Measurements from ENCODE around the gene RAB27B. TPM values are rescaled to one million over a fixed set of nuclear protein-coding genes. Genes with fewer than 3 reads are reported as not detected.

Gene RAB27B
- total and polyA plus RNA-seq, 5 experiments from 2014 or later: 0.05 to 1.8 (median 0.57) TPM; not detected in 2

GRCh38 chr18:54824761-54825160 lies 3.5 kb upstream of the RAB27B start:
- POLR2A ChIA-PET: no interaction called here

DNA sequence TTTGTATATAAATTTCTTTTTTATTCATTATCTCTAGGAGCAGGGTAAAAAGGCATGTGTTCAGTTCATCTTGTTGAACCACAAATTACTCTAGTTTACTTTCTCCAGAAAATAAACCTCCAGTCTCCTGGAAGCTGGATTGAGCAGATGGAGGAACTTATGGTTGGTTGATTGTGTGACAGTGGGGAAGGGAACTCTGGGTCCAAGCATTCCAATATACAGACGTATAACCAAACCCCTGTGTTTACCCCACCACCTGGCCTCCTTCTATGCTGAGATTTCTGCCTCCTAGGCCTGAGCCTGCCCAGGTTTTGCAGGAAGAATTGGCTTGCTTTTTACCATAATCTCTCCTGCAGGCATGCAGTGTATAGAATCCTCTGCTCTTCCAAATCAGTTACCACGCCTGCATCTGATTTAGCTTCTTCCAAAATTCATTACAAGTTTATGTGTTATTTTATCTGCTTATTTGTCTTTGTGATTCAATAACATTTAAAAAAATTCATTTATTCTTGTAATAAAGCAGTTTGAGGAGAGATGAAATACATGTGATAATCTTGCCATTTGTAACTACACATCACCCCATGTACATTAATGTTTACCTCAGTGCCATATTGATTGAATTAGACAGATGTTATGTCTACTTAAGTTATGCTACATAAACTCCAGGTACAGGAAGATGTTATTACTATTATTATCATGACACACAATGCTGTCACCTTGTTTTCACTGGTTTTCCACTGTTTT lies 2.5 kb upstream of the RAB27B start:
- no peaks in the 10 kb centered on the region for H3K36me3 Mint-ChIP-seq
- H3K9me3 Mint-ChIP-seq: no peaks in the 10 kb centered on the region
- H3K27me3 Mint-ChIP-seq: peaks cover 3 to 35% (median 9%) of the 10 kb centered on the region in 5 donors
- no peak overlapping the region for H3K4me3 Mint-ChIP-seq
- ATAC-seq: no peak
- H3K27ac Mint-ChIP-seq: no peak overlapping the region
- POLR2A ChIA-PET: no interaction called here
- H3K4me1 Mint-ChIP-seq: peaks cover 0 to 19% (median 13%) of the 10 kb centered on the region in 4 donors
- no peak for DNase-seq

More at GRCh38 chr18:54824761-54825160, 3.5 kb upstream of the RAB27B start:
- H3K27ac Mint-ChIP-seq: no peak overlapping the region
- H3K27me3 Mint-ChIP-seq: peaks cover 3 to 29% (median 9%) of the 10 kb centered on the region in 5 donors
- no peak overlapping the region for H3K4me3 Mint-ChIP-seq
- no peaks in the 10 kb centered on the region for H3K9me3 Mint-ChIP-seq
- DNase-seq (no peak), ATAC-seq (no peak)
- H3K36me3 Mint-ChIP-seq: no peaks in the 10 kb centered on the region
- H3K4me1 Mint-ChIP-seq: peaks cover 0 to 17% (median 13%) of the 10 kb centered on the region in 4 donors

- Mint-ChIP-seq H3K4me3 (peak overlapping the region; percentile 72 to 92 (median 78)), H3K36me3 (peaks cover 0 to 4% (median 0%) of the 10 kb centered on the region in 3 donors), H3K27ac (peak overlapping the region in 3 of 10 donors; percentile 36 to 79 (median 37)), H3K4me1 (peaks cover 0 to 22% (median 14%) of the 10 kb centered on the region in 4 donors), H3K27me3 (peaks cover 10 to 55% (median 18%) of the 10 kb centered on the region in 5 donors), H3K9me3 (peaks cover 0 to 15% (median 2%) of the 10 kb centered on the region in 9 donors)
- POLR2A ChIA-PET: no interaction called here
- DNase-seq: no peak
- ATAC-seq: no peak
Measured at GRCh38 chr18:54828986-54829385, 709 bp downstream of the RAB27B start.

DNA sequence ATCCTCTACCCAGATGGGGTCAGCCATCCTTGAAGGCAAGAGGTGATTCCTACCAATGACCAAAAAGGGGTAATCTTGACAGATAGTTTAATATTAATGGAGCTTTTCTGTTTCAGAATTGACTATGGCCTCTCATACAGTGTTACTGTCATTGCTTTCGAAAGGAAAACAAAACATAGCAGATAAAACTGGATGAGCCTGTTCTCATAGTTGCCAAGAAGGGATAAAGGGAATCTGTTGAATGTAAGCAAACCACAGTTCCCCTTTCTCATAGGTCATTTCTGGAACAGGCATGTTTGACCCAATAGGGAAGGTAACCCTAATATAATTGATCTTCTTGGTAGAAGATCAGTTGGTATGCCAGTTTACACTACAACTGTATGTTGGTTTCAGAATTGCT lies 1.6 kb downstream of the RAB27B start:
- Mint-ChIP-seq H3K4me1 (peaks cover 0 to 22% (median 14%) of the 10 kb centered on the region in 4 donors), H3K36me3 (peaks cover 0 to 4% (median 0%) of the 10 kb centered on the region in 3 donors), H3K9me3 (peaks cover 0 to 15% (median 2%) of the 10 kb centered on the region in 9 donors), H3K27me3 (peaks cover 10 to 55% (median 18%) of the 10 kb centered on the region in 5 donors), H3K4me3 (no peak overlapping the region), H3K27ac (no peak overlapping the region)
- DNase-seq (no peak), ATAC-seq (no peak)
- POLR2A ChIA-PET: no interaction called here

DNA sequence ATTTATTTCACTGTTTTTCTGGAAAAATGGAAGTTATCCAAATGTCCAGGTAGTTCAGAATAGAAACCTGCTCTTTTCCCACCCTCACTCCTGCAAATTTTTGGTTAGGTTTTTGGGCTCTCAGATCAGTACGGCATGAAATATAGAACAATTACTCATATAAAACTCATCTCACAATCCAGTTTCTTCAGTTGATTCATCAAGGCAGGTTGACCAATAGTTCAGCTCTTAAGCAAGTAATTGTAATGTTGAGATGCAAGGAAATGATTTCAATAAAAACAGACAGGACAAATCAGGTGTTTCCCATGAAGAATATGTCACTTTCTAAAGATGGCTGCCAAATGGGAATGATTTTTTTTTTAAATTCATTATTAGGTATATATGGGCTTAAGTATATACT lies 2.0 kb downstream of the RAB27B start:
- Mint-ChIP-seq H3K4me1 (peaks cover 0 to 22% (median 14%) of the 10 kb centered on the region in 4 donors), H3K27me3 (peaks cover 10 to 55% (median 18%) of the 10 kb centered on the region in 5 donors), H3K4me3 (no peak overlapping the region), H3K27ac (no peak overlapping the region), H3K9me3 (peaks cover 0 to 15% (median 2%) of the 10 kb centered on the region in 9 donors), H3K36me3 (peaks cover 0 to 4% (median 0%) of the 10 kb centered on the region in 3 donors)
- ATAC-seq (no peak), DNase-seq (no peak)
- POLR2A ChIA-PET: no interaction called here

DNA sequence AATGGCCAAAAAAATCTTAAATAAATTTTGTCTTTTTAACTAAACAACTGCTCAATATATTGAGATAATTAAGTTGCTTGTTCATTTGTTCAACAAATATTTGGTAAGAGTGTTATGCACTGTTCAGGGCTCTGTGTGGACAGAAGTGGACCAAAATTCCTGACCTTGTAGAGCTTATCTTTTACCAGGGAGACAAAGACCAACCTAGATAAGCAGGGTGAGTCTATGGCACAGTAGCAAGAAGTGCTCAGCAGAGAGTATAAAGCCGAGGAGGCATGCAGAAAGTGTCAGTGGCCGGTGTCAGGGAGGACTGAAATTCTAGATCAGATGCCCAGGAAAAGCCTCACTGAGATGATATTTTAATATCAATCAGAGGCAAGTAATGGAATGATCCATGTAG lies 2.6 kb downstream of the RAB27B start:
- peaks cover 10 to 51% (median 18%) of the 10 kb centered on the region in 5 donors for H3K27me3 Mint-ChIP-seq
- POLR2A ChIA-PET: no interaction called here
- peaks cover 0 to 4% (median 0%) of the 10 kb centered on the region in 3 donors for H3K36me3 Mint-ChIP-seq
- ATAC-seq (no peak), DNase-seq (no peak)
- H3K4me1 Mint-ChIP-seq: peaks cover 1 to 28% (median 14%) of the 10 kb centered on the region in 4 donors
- peaks cover 0 to 15% (median 2%) of the 10 kb centered on the region in 9 donors for H3K9me3 Mint-ChIP-seq
- no peak overlapping the region for H3K4me3 Mint-ChIP-seq
- H3K27ac Mint-ChIP-seq: no peak overlapping the region

DNA sequence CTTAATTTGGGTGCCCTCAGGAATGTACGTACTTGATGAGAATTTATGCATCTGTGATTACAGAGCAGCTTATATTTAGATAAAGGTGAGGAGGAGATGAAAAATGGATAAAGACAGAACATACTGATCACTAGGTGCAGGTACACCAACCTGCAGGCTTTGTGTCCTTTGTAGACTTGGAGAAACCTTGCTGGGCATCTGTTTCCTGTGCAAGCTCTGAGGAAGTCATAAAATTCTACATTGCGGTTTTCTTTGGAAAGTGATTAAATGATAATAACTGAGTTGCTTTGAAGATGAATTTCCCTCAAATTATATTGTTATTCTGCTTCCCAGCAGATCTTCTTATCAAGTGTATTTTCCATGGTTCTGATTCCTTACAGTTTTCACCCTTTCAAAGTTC lies 7.7 kb downstream of the RAB27B start:
- DNase-seq: no peak
- Mint-ChIP-seq H3K27me3 (peaks cover 5 to 36% (median 15%) of the 10 kb centered on the region in 5 donors), H3K4me3 (no peak overlapping the region), H3K4me1 (peaks cover 0 to 13% (median 1%) of the 10 kb centered on the region in 4 donors), H3K36me3 (peaks cover 0 to 4% (median 0%) of the 10 kb centered on the region in 3 donors), H3K27ac (no peak overlapping the region), H3K9me3 (peaks cover 0 to 15% (median 2%) of the 10 kb centered on the region in 9 donors)
- POLR2A ChIA-PET: no interaction called here
- ATAC-seq: no peak

- H3K4me1 Mint-ChIP-seq: no peaks in the 10 kb centered on the region
Measured at GRCh38 chr18:54843314-54843713, 15.0 kb downstream of the RAB27B start.

DNA sequence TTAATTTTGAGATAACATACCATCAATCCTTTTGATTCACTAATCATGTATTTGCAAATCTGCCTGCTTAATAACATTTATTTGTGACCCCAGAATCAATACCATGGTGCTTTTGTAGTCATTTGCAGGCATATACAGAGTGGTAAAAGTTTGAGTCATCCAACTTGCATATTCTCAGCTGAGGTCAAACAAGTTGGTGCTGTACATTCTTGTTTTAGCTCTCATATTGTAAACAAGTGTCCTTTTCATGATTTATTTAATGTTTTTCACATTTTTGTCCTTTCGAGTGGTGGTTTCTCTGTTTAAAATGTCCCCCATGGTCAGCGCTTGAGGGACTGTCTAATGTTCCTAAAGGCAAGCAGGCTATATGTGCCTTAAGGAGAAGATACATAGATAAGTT lies 17.5 kb downstream of the RAB27B start:
- Mint-ChIP-seq H3K36me3 (no peaks in the 10 kb centered on the region), H3K9me3 (no peaks in the 10 kb centered on the region), H3K27me3 (peaks cover 0 to 1% (median 0%) of the 10 kb centered on the region in 5 donors), H3K4me3 (no peak overlapping the region), H3K27ac (no peak overlapping the region), H3K4me1 (no peaks in the 10 kb centered on the region)
- POLR2A ChIA-PET: no interaction called here
- ATAC-seq (no peak), DNase-seq (no peak)

More at GRCh38 chr18:54843314-54843713, 15.0 kb downstream of the RAB27B start:
- DNase-seq (no peak), ATAC-seq (no peak)
- POLR2A ChIA-PET: no interaction called here
- no peak overlapping the region for H3K27ac Mint-ChIP-seq
- no peak overlapping the region for H3K4me3 Mint-ChIP-seq
- H3K36me3 Mint-ChIP-seq: no peaks in the 10 kb centered on the region
- no peaks in the 10 kb centered on the region for H3K9me3 Mint-ChIP-seq
- H3K27me3 Mint-ChIP-seq: peaks cover 0 to 4% (median 1%) of the 10 kb centered on the region in 5 donors

GRCh38 chr18:54848121-54848520 lies 19.8 kb downstream of the RAB27B start:
- H3K27me3 Mint-ChIP-seq: peaks cover 0 to 1% (median 0%) of the 10 kb centered on the region in 5 donors

DNA sequence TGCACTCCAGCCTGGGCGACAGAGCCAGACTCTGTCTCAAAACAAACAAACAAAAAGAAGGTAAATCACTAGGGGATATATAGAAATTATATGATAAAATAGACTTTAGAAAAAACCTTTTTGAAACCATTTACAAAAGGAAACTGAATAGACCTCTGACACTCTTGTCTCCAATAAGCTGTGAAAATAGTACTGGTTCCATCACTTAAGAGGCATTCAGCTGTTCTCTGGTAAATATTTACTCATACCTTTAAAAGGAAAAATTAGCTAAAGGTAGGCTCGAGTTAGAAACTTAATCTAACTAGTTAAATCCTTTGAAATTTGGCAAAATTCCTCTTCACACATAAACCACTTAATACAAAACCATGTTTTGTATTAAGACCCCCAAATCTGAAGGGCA lies 21.4 kb downstream of the RAB27B start:
- POLR2A ChIA-PET: no interaction called here
- Mint-ChIP-seq H3K9me3 (no peaks in the 10 kb centered on the region), H3K36me3 (no peaks in the 10 kb centered on the region), H3K4me3 (no peak overlapping the region), H3K27me3 (peaks cover 0 to 1% (median 0%) of the 10 kb centered on the region in 5 donors), H3K27ac (no peak overlapping the region), H3K4me1 (peaks cover 0 to 8% (median 5%) of the 10 kb centered on the region in 4 donors)
- DNase-seq (no peak), ATAC-seq (no peak)

More at GRCh38 chr18:54848121-54848520, 19.8 kb downstream of the RAB27B start:
- no peaks in the 10 kb centered on the region for H3K36me3 Mint-ChIP-seq
- H3K9me3 Mint-ChIP-seq: no peaks in the 10 kb centered on the region
- no peak overlapping the region for H3K4me3 Mint-ChIP-seq
- POLR2A ChIA-PET: no interaction called here
- ATAC-seq (no peak), DNase-seq (no peak)
- no peak overlapping the region for H3K27ac Mint-ChIP-seq
- H3K4me1 Mint-ChIP-seq: peaks cover 0 to 8% (median 4%) of the 10 kb centered on the region in 4 donors

GRCh38 chr18:54850598-54850997 lies 22.3 kb downstream of the RAB27B start:
- H3K4me1 Mint-ChIP-seq: peaks cover 0 to 8% (median 5%) of the 10 kb centered on the region in 4 donors
- H3K9me3 Mint-ChIP-seq: no peaks in the 10 kb centered on the region
- no peak overlapping the region for H3K4me3 Mint-ChIP-seq
- H3K36me3 Mint-ChIP-seq: no peaks in the 10 kb centered on the region
- H3K27ac Mint-ChIP-seq: no peak overlapping the region
- peaks cover 0 to 2% (median 0%) of the 10 kb centered on the region in 5 donors for H3K27me3 Mint-ChIP-seq
- DNase-seq: no peak
- no peak for ATAC-seq
- POLR2A ChIA-PET: no interaction called here
